Measurements from ENCODE around the gene NACC2. TPM values are rescaled to one million over a fixed set of nuclear protein-coding genes. Genes with fewer than 3 reads are reported as not detected.
A peak's percentile ranks its signal among the peaks of the same experiment; 100 is the strongest.

NACC2 gene
- total and polyA plus RNA-seq, 2 of the 8 experiments (the other 6 are each of a cell fraction or from before 2014, with no cell fraction given): 8.3 to 14.0 TPM

DNA sequence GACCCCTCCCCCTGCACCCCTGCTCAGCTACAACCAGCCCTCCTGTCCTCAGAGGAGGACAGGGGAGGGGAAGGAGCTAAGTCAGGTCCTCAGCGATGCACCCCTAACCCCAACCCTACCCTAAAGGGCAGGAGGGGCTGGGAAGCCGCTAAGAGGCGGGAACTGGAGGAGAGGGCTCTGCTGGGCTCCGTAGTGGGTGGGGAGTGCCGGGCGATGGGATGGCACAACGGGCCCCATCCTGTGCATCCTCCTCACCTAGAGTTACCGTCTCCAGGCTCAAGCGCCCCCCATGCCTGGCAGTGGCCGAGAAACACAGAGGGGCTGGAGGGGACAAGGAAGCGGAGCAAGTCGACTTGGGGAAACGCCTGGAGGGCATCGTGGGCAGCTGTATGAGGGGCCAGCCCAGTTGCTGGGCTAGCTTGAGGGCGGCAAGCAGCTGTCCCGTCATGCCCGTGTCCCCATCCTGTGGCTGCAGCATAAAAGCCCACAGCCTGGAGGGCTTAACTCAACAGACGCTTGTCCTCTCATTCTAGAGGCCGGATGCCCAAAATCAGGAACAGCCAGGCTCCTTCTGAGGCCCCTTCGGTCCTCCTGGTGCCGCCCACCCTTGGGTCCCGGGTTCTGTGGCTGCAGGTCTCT is 110.9 kb downstream of the NACC2 start:
- no peak overlapping the region for H4K91ac ChIP-seq (replicated peaks; ENCODE audit: insufficient read length, low read length)
- H3K27me3 ChIP-seq (replicated peaks in 1 of 4; ENCODE audit: control insufficient read depth in 3 of 4, extremely low read depth in 1 of 4, insufficient read depth in 3 of 4, low read length in 3 of 4): no peaks in the 10 kb centered on the region
- no peak overlapping the region for H3K23ac ChIP-seq (ENCODE audit: insufficient read length)
- no peak overlapping the region for H3K4ac ChIP-seq (replicated peaks; ENCODE audit: insufficient read length, low read depth, low read length)
- no peak overlapping the region for H3K14ac ChIP-seq (ENCODE audit: insufficient read length)
- H2BK15ac ChIP-seq (ENCODE audit: low read length): no peak overlapping the region
- no peak overlapping the region for H4K5ac ChIP-seq (ENCODE audit: insufficient read length, low read depth, low read length)
- POLR2A ChIA-PET (ENCODE audit: partially characterized antibody): no interaction called here
- H3K9me3 ChIP-seq (ENCODE audit: insufficient read depth in 2 of 2, low read depth in 1 of 2, low read length in 1 of 2): no peaks in the 10 kb centered on the region
- H4K20me1 ChIP-seq (replicated peaks in 1 of 2; ENCODE audit: control insufficient read depth in 1 of 2, insufficient read depth in 2 of 2, low read length in 2 of 2): no peaks in the 10 kb centered on the region
- H2BK20ac ChIP-seq (ENCODE audit: low read length): no peak overlapping the region
- no peak overlapping the region for H3K9ac ChIP-seq (replicated peaks in 1 of 4; ENCODE audit: extremely low read depth in 1 of 4, low read depth in 3 of 4, low read length in 3 of 4)
- no peak overlapping the region for H3K27ac ChIP-seq (ENCODE audit: low read depth, low read length)
- no peak for FAIRE-seq
- no peak overlapping the region for H3K18ac ChIP-seq (ENCODE audit: extremely low read depth, low read length)
- H3K56ac ChIP-seq (replicated peaks; ENCODE audit: insufficient read length, low read depth, low read length): no peak overlapping the region
- H3K4me1 ChIP-seq (replicated peaks in 1 of 4; ENCODE audit: control insufficient read depth in 3 of 4, insufficient read depth in 4 of 4, low read length in 3 of 4): peaks cover 0 to 3% (median 0%) of the 10 kb centered on the region in 4 experiments; a peak in 1 of 7 replicates
- H2BK5ac ChIP-seq (ENCODE audit: low read depth, low read length): no peak overlapping the region
- no peak overlapping the region for H3K4me3 ChIP-seq (ENCODE audit: extremely low read depth in 1 of 4, insufficient read depth in 2 of 4, low read depth in 3 of 4, low read length in 4 of 4)
- no peak overlapping the region for H2BK12ac ChIP-seq (ENCODE audit: low read depth, low read length)
- H3K36me3 ChIP-seq (ENCODE audit: control insufficient read depth in 2 of 4, insufficient read depth in 4 of 4, low read length in 3 of 4): no peaks in the 10 kb centered on the region
- H3K4me2 ChIP-seq (ENCODE audit: insufficient read depth in 1 of 2, low read depth in 2 of 2, low read length in 2 of 2): no peak overlapping the region
- H3K23me2 ChIP-seq (ENCODE audit: low read depth, low read length): no peaks in the 10 kb centered on the region
- no peaks in the 10 kb centered on the region for H3K79me1 ChIP-seq (ENCODE audit: low read depth, low read length)
- CTCF ChIA-PET (ENCODE audit: partially characterized antibody): interaction anchor here (0.6 to 2.9 kb wide), 3 partner anchors 10 to 37 kb away, joined by 3 to 17 read pairs (median 7); no protein-coding TSS in a partner anchor
- WGBS, 2 experiments (ENCODE audit: extremely low coverage in 1 of 2, insufficient coverage in 1 of 2, insufficient read length in 1 of 2, insufficient replicate concordance in 2 of 2, low coverage in 1 of 2, low lambda C conversion rate in 2 of 2, missing lambda C conversion rate in 1 of 2): 94% methylated on average over 22 of the region's 22 CpGs; no CpG with 5 or more reads in 1 of the 2 experiments
- peak overlapping the region; percentile 74; the same call in 1 of the 2 replicates for H4K8ac ChIP-seq (ENCODE audit: extremely low read depth, insufficient read depth, low read length)
- DNase-seq (ENCODE audit: low read depth in 1 of 2, low spot score in 2 of 2): no peak
- no peak overlapping the region for H2AK5ac ChIP-seq (ENCODE audit: low read depth, low read length)
- no peak overlapping the region for H2AFZ ChIP-seq (ENCODE audit: low read length)
- H3K79me2 ChIP-seq (ENCODE audit: control insufficient read depth in 1 of 2, insufficient read depth in 2 of 2, low read length in 2 of 2): no peaks in the 10 kb centered on the region
- H2BK120ac ChIP-seq (replicated peaks; ENCODE audit: low read depth, low read length): no peak overlapping the region
- no peak for TF ChIP-seq RBBP5 (IDR thresholded peaks at IDR 0.05; ENCODE audit: borderline replicate concordance, low read depth, low read length)
- no peak for TF ChIP-seq HDAC2 (IDR thresholded peaks at IDR 0.05; ENCODE audit: borderline replicate concordance in 1 of 2, low read depth in 2 of 2, low read length in 2 of 2)
- TF ChIP-seq GABPA (IDR thresholded peaks at IDR 0.05; ENCODE audit: borderline replicate concordance, insufficient read depth, low read length): no peak
- no peak for TF ChIP-seq TCF12 (IDR thresholded peaks at IDR 0.05; ENCODE audit: low read depth, low read length)
- no peak for TF ChIP-seq ZNF274 (IDR thresholded peaks at IDR 0.05; ENCODE audit: borderline replicate concordance, extremely low read depth, low read length)
- TF ChIP-seq CBX5 (IDR thresholded peaks at IDR 0.05; ENCODE audit: low read depth, low read length): no peak
- no peak for TF ChIP-seq POLR2AphosphoS5 (IDR thresholded peaks at IDR 0.05; ENCODE audit: low read depth, low read length)
- no peak for TF ChIP-seq ATF2 (IDR thresholded peaks at IDR 0.05; ENCODE audit: low read length)
- no peak for TF ChIP-seq RNF2 (IDR thresholded peaks at IDR 0.05; ENCODE audit: borderline replicate concordance, low read depth, low read length, missing control alignments, poor library complexity, severe bottlenecking)
- TF ChIP-seq RFX5 (IDR thresholded peaks at IDR 0.05; ENCODE audit: borderline replicate concordance, low read depth, low read length): no peak
